Left kidney (tissue), 2 donors: ENCODE data around the gene LEKR1. TPM values are rescaled to one million over a fixed set of nuclear protein-coding genes. Genes with fewer than 3 reads are reported as not detected.

ENCODE experiments used
- DNase-seq: peaks from one replicate; pipeline ENCODE4 v3.0.0-alpha.2; 2013
- polyA plus RNA-seq: library from polyadenylated mRNA; unstranded; fragments of 120-200 nt; gene quantifications from one replicate; pipeline ENCODE4 v1.2.1, GENCODE V29; 2013; ENCODE audit not compliant: insufficient read length

LEKR1 gene
- polyA plus RNA-seq, 1 donor = 3.2 TPM

- DNase-seq = no peak
Measured at GRCh38 chr3:156981005-156981404, 154.9 kb downstream of the LEKR1 start.

- no peak for DNase-seq
Measured at GRCh38 chr3:156983559-156983958, 157.4 kb downstream of the LEKR1 start.

- no peak for DNase-seq
Measured at GRCh38 chr3:156985711-156986110, 159.6 kb downstream of the LEKR1 start.

- DNase-seq = no peak
Measured at GRCh38 chr3:156987946-156988345, 161.8 kb downstream of the LEKR1 start.

- no peak for DNase-seq
Measured at GRCh38 chr3:156997351-156997750, 171.2 kb downstream of the LEKR1 start.

GRCh38 chr3:157001221-157001957 is 175.2 kb downstream of the LEKR1 start:
- no peak for DNase-seq

- DNase-seq = no peak
Measured at GRCh38 chr3:157021679-157022078, 195.5 kb downstream of the LEKR1 start.

- no peak for DNase-seq
Measured at GRCh38 chr3:157023226-157023625, 197.1 kb downstream of the LEKR1 start.

GRCh38 chr3:157026091-157026490 is 199.9 kb downstream of the LEKR1 start:
- no peak for DNase-seq

GRCh38 chr3:157027861-157028745 is 201.9 kb downstream of the LEKR1 start:
- no peak for DNase-seq

- DNase-seq = no peak
Measured at GRCh38 chr3:157029365-157029790, 203.2 kb downstream of the LEKR1 start.

GRCh38 chr3:157030712-157031111 is 204.6 kb downstream of the LEKR1 start:
- no peak for DNase-seq

- DNase-seq = no peak
Measured at GRCh38 chr3:157033001-157033400, 206.8 kb downstream of the LEKR1 start.

GRCh38 chr3:157040456-157040855 is 214.3 kb downstream of the LEKR1 start:
- DNase-seq = no peak

- no peak for DNase-seq
Measured at GRCh38 chr3:157042226-157042625, 216.1 kb downstream of the LEKR1 start.

- no peak for DNase-seq
Measured at GRCh38 chr3:157043771-157044170, 217.6 kb downstream of the LEKR1 start.

- DNase-seq = no peak
Measured at GRCh38 chr3:157045238-157045850, 219.2 kb downstream of the LEKR1 start.

GRCh38 chr3:157046520-157046919 is 220.4 kb downstream of the LEKR1 start:
- DNase-seq = no peak

- no peak for DNase-seq
Measured at GRCh38 chr3:157051055-157051454, 224.9 kb downstream of the LEKR1 start.

- DNase-seq = no peak
Measured at GRCh38 chr3:157051591-157051990, 225.4 kb downstream of the LEKR1 start.

GRCh38 chr3:157056035-157056434 is 229.9 kb downstream of the LEKR1 start:
- no peak for DNase-seq

- no peak for DNase-seq
Measured at GRCh38 chr3:157058392-157059071, 232.4 kb downstream of the LEKR1 start.
